HG02610 (cell line): ENCODE results near the gene SEC16B.

Experiments
- ATAC-seq: cut with Tn5 transposase; IDR thresholded peaks from one replicate; pipeline ENCODE4 v1.9.1; 2021; ENCODE audit warnings: mild to moderate bottlenecking, moderate library complexity; ENCODE audit not compliant: unreplicated experiment

Gene SEC16B

GRCh38 chr1:177913762-177914540 is 55.9 kb downstream of the SEC16B start:
- no peak for ATAC-seq

- no peak for ATAC-seq
Measured at GRCh38 chr1:177912991-177913390, 56.9 kb downstream of the SEC16B start.

GRCh38 chr1:177909416-177909815 is 60.4 kb downstream of the SEC16B start:
- no peak for ATAC-seq

- no peak for ATAC-seq
Measured at GRCh38 chr1:177907000-177907399, 62.9 kb downstream of the SEC16B start.

- no peak for ATAC-seq
Measured at GRCh38 chr1:177905686-177906085, 64.2 kb downstream of the SEC16B start.

GRCh38 chr1:177902266-177902665 is 67.6 kb downstream of the SEC16B start:
- ATAC-seq, result no peak

- ATAC-seq, result no peak
Measured at GRCh38 chr1:177897998-177898654, 71.7 kb downstream of the SEC16B start.

- no peak for ATAC-seq
Measured at GRCh38 chr1:177897281-177897997, 72.4 kb downstream of the SEC16B start.
